T-helper 17 cell (primary cell): Measurements from ENCODE around the gene DOCK1. TPM values are rescaled to one million over a fixed set of nuclear protein-coding genes. Genes with fewer than 3 reads are reported as not detected.

Experiments used
- ATAC-seq: fragments of 150-1000 bp; cut with Tn5 transposase; 2 replicates; pipeline ENCODE4 v1.10.0; 2021; ENCODE audit warnings: mild to moderate bottlenecking, moderate library complexity
- DNase-seq, 3 donors: peaks; one replicate each; pipeline versions ENCODE4 v3.0.0 to v3.0.0-alpha.2; 2020 to 2021
- H3K9me3 ChIP-seq: one replicate; pipeline ENCODE4 v1.7.0; 2013; ENCODE audit warnings: low read length, mild to moderate bottlenecking; ENCODE audit not compliant: control insufficient read depth, poor library complexity, severe bottlenecking
- H3K27ac Mint-ChIP-seq: one replicate; pipeline ENCODE4 v1.8.0; 2022; ENCODE audit warnings: mild to moderate bottlenecking, moderate library complexity, mixed read lengths
- H3K27me3 Mint-ChIP-seq: one replicate; pipeline ENCODE4 v1.8.0; 2022; ENCODE audit warnings: mixed read lengths
- H3K36me3 Mint-ChIP-seq: one replicate; pipeline ENCODE4 v1.8.0; 2022; ENCODE audit warnings: low read depth, mixed read lengths
- H3K4me1 Mint-ChIP-seq: one replicate; pipeline ENCODE4 v1.8.0; 2022; ENCODE audit warnings: mild to moderate bottlenecking, mixed read lengths
- H3K4me3 Mint-ChIP-seq: one replicate; pipeline ENCODE4 v1.8.0; 2022; ENCODE audit warnings: mild to moderate bottlenecking, moderate library complexity, mixed read lengths
- total RNA-seq, 4 donors: library from RNA in 2 of 4; stranded (reverse) in 2 of 4; gene quantifications; one replicate each; pipeline ENCODE4 v1.2.3 and lab custom pipeline; 2022 to 2026

DOCK1 gene
- total RNA-seq, 2 donors from 2014 or later: 0.76 TPM; not detected in 1

GRCh38 chr10:127133225-127133624, 228.0 kb downstream of the DOCK1 start:
- Mint-ChIP-seq H3K27ac (no peak overlapping the region), H3K27me3 (no peaks in the 10 kb centered on the region), H3K4me3 (no peak overlapping the region), H3K36me3 (no peaks in the 10 kb centered on the region), H3K4me1 (no peaks in the 10 kb centered on the region)
- ATAC-seq: no peak
- no peak for DNase-seq
- H3K9me3 ChIP-seq: no peaks in the 10 kb centered on the region

- H3K36me3 Mint-ChIP-seq: no peaks in the 10 kb centered on the region
- DNase-seq (no peak), ATAC-seq (no peak)
- no peak overlapping the region for H3K27ac Mint-ChIP-seq
- no peaks in the 10 kb centered on the region for H3K27me3 Mint-ChIP-seq
- H3K4me1 Mint-ChIP-seq: no peaks in the 10 kb centered on the region
- no peak overlapping the region for H3K4me3 Mint-ChIP-seq
- no peaks in the 10 kb centered on the region for H3K9me3 ChIP-seq
Observed at GRCh38 chr10:127133672-127134500, 228.7 kb downstream of the DOCK1 start.

GRCh38 chr10:127135844-127136577, 230.8 kb downstream of the DOCK1 start:
- ATAC-seq (no peak), DNase-seq (no peak)
- no peak overlapping the region for H3K4me3 Mint-ChIP-seq
- no peak overlapping the region for H3K27ac Mint-ChIP-seq
- H3K4me1 Mint-ChIP-seq: no peaks in the 10 kb centered on the region
- H3K36me3 Mint-ChIP-seq: no peaks in the 10 kb centered on the region
- H3K27me3 Mint-ChIP-seq: no peaks in the 10 kb centered on the region
- H3K9me3 ChIP-seq: no peaks in the 10 kb centered on the region

- H3K9me3 ChIP-seq: no peaks in the 10 kb centered on the region
- ATAC-seq: no peak
- H3K36me3 Mint-ChIP-seq: no peaks in the 10 kb centered on the region
- no peak for DNase-seq
- H3K27me3 Mint-ChIP-seq: no peaks in the 10 kb centered on the region
- H3K27ac Mint-ChIP-seq: no peak overlapping the region
- H3K4me3 Mint-ChIP-seq: no peak overlapping the region
- H3K4me1 Mint-ChIP-seq: no peaks in the 10 kb centered on the region
Observed at GRCh38 chr10:127137391-127137790, 232.2 kb downstream of the DOCK1 start.

- ATAC-seq: no peak
- no peak for DNase-seq
- Mint-ChIP-seq H3K4me3 (no peak overlapping the region), H3K27ac (no peak overlapping the region), H3K4me1 (no peaks in the 10 kb centered on the region), H3K36me3 (no peaks in the 10 kb centered on the region), H3K27me3 (no peaks in the 10 kb centered on the region)
- no peaks in the 10 kb centered on the region for H3K9me3 ChIP-seq
Observed at GRCh38 chr10:127142136-127142535, 236.9 kb downstream of the DOCK1 start.

- no peaks in the 10 kb centered on the region for H3K9me3 ChIP-seq
- H3K27me3 Mint-ChIP-seq: no peaks in the 10 kb centered on the region
- DNase-seq (no peak), ATAC-seq (no peak)
- no peaks in the 10 kb centered on the region for H3K36me3 Mint-ChIP-seq
- no peak overlapping the region for H3K4me3 Mint-ChIP-seq
- H3K4me1 Mint-ChIP-seq: no peaks in the 10 kb centered on the region
- H3K27ac Mint-ChIP-seq: no peak overlapping the region
Observed at GRCh38 chr10:127142856-127143255, 237.6 kb downstream of the DOCK1 start.

GRCh38 chr10:127145173-127145572, 239.9 kb downstream of the DOCK1 start:
- Mint-ChIP-seq H3K27ac (no peak overlapping the region), H3K27me3 (no peaks in the 10 kb centered on the region), H3K4me1 (no peaks in the 10 kb centered on the region), H3K4me3 (no peak overlapping the region), H3K36me3 (no peaks in the 10 kb centered on the region)
- no peaks in the 10 kb centered on the region for H3K9me3 ChIP-seq
- no peak for ATAC-seq
- DNase-seq: no peak

GRCh38 chr10:127146661-127147060, 241.4 kb downstream of the DOCK1 start:
- Mint-ChIP-seq H3K4me1 (no peaks in the 10 kb centered on the region), H3K4me3 (no peak overlapping the region), H3K36me3 (no peaks in the 10 kb centered on the region), H3K27ac (no peak overlapping the region), H3K27me3 (no peaks in the 10 kb centered on the region)
- H3K9me3 ChIP-seq: no peaks in the 10 kb centered on the region
- DNase-seq: no peak
- ATAC-seq: no peak

GRCh38 chr10:127148066-127148932, 243.1 kb downstream of the DOCK1 start:
- no peaks in the 10 kb centered on the region for H3K9me3 ChIP-seq
- DNase-seq: no peak
- Mint-ChIP-seq H3K4me1 (no peaks in the 10 kb centered on the region), H3K4me3 (no peak overlapping the region), H3K27me3 (no peaks in the 10 kb centered on the region), H3K36me3 (no peaks in the 10 kb centered on the region), H3K27ac (no peak overlapping the region)
- no peak for ATAC-seq

GRCh38 chr10:127148933-127149220, 243.6 kb downstream of the DOCK1 start:
- H3K4me3 Mint-ChIP-seq: no peak overlapping the region
- no peak overlapping the region for H3K27ac Mint-ChIP-seq
- H3K9me3 ChIP-seq: no peaks in the 10 kb centered on the region
- no peaks in the 10 kb centered on the region for H3K27me3 Mint-ChIP-seq
- no peaks in the 10 kb centered on the region for H3K4me1 Mint-ChIP-seq
- DNase-seq (no peak), ATAC-seq (no peak)
- H3K36me3 Mint-ChIP-seq: no peaks in the 10 kb centered on the region

- no peaks in the 10 kb centered on the region for H3K36me3 Mint-ChIP-seq
- no peaks in the 10 kb centered on the region for H3K27me3 Mint-ChIP-seq
- ATAC-seq (no peak), DNase-seq (no peak)
- no peak overlapping the region for H3K4me3 Mint-ChIP-seq
- no peak overlapping the region for H3K27ac Mint-ChIP-seq
- no peaks in the 10 kb centered on the region for H3K4me1 Mint-ChIP-seq
- no peaks in the 10 kb centered on the region for H3K9me3 ChIP-seq
Observed at GRCh38 chr10:127149501-127150081, 244.4 kb downstream of the DOCK1 start.

GRCh38 chr10:127150136-127150535, 244.9 kb downstream of the DOCK1 start:
- no peaks in the 10 kb centered on the region for H3K9me3 ChIP-seq
- no peaks in the 10 kb centered on the region for H3K27me3 Mint-ChIP-seq
- H3K4me1 Mint-ChIP-seq: no peaks in the 10 kb centered on the region
- ATAC-seq: no peak
- H3K4me3 Mint-ChIP-seq: no peak overlapping the region
- no peak for DNase-seq
- H3K27ac Mint-ChIP-seq: no peak overlapping the region
- H3K36me3 Mint-ChIP-seq: no peaks in the 10 kb centered on the region

- Mint-ChIP-seq H3K36me3 (no peaks in the 10 kb centered on the region), H3K27me3 (no peaks in the 10 kb centered on the region), H3K27ac (no peak overlapping the region), H3K4me1 (no peaks in the 10 kb centered on the region), H3K4me3 (no peak overlapping the region)
- no peaks in the 10 kb centered on the region for H3K9me3 ChIP-seq
- DNase-seq (no peak), ATAC-seq (no peak)
Observed at GRCh38 chr10:127151541-127151940, 246.3 kb downstream of the DOCK1 start.
